NCI-H1105 (cell line): ENCODE data around the gene CENPP.

ENCODE experiments used
- DNase-seq: peaks from one replicate; lab custom pipeline; 2025; lab: John Stamatoyannopoulos, UW

Gene CENPP

GRCh38 chr9:92639791-92640271, 314.1 kb downstream of the CENPP start:
- no peak for DNase-seq

GRCh38 chr9:92640398-92641091, 314.8 kb downstream of the CENPP start:
- DNase-seq = no peak

- DNase-seq = no peak
Measured at GRCh38 chr9:92641092-92641809, 315.5 kb downstream of the CENPP start.

GRCh38 chr9:92642041-92642451, 316.3 kb downstream of the CENPP start:
- DNase-seq = no peak

GRCh38 chr9:92642564-92642963, 316.8 kb downstream of the CENPP start:
- no peak for DNase-seq

GRCh38 chr9:92644278-92644677, 318.5 kb downstream of the CENPP start:
- DNase-seq = no peak

- no peak for DNase-seq
Measured at GRCh38 chr9:92645041-92645440, 319.3 kb downstream of the CENPP start.

- no peak for DNase-seq
Measured at GRCh38 chr9:92647671-92648473, 322.1 kb downstream of the CENPP start.

GRCh38 chr9:92648474-92648971, 322.8 kb downstream of the CENPP start:
- no peak for DNase-seq

GRCh38 chr9:92649007-92649406, 323.3 kb downstream of the CENPP start:
- no peak for DNase-seq

- no peak for DNase-seq
Measured at GRCh38 chr9:92650296-92650695, 324.5 kb downstream of the CENPP start.

- no peak for DNase-seq
Measured at GRCh38 chr9:92650839-92651621, 325.3 kb downstream of the CENPP start.

- no peak for DNase-seq
Measured at GRCh38 chr9:92652461-92652860, 326.7 kb downstream of the CENPP start.

GRCh38 chr9:92654481-92655301, 328.9 kb downstream of the CENPP start:
- no peak for DNase-seq

GRCh38 chr9:92655366-92655765, 329.6 kb downstream of the CENPP start:
- no peak for DNase-seq

- DNase-seq = no peak
Measured at GRCh38 chr9:92655896-92656536, 330.3 kb downstream of the CENPP start.

GRCh38 chr9:92656537-92656925, 330.8 kb downstream of the CENPP start:
- DNase-seq = no peak

GRCh38 chr9:92657296-92658094, 331.7 kb downstream of the CENPP start:
- DNase-seq = no peak

GRCh38 chr9:92658176-92658575, 332.4 kb downstream of the CENPP start:
- DNase-seq = no peak
